GM23338 (cell line): ENCODE results near the gene PARP3. TPM values are rescaled to one million over a fixed set of nuclear protein-coding genes. Genes with fewer than 3 reads are reported as not detected.

Experiments
- ATAC-seq: fragments of 200-7000 bp; cut with Tn5 transposase; 3 replicates; pipeline ENCODE4 v1.9.1; 2020
- DNase-seq: peaks from one replicate; pipeline ENCODE4 v3.0.0-alpha.2; 2015; ENCODE audit warnings: low spot score
- H2AFZ ChIP-seq: fragments of 200-600 bp; sonication (generic); 2 replicates; pipeline ENCODE4 v1.8.0; 2016; ENCODE audit warnings: antibody characterized with exemption, mild to moderate bottlenecking, moderate library complexity
- H3F3A ChIP-seq: fragments of 200-600 bp; sonication (generic); replicated peaks from 2 replicates; pipeline ENCODE4 v1.8.0; 2017; ENCODE audit warnings: antibody characterized with exemption, mixed run types, low read depth
- H3K27ac ChIP-seq: fragments of 200-600 bp; sonication (generic); 2 replicates; pipeline ENCODE4 v1.6.1; 2016; ENCODE audit warnings: low read depth
- H3K27me3 ChIP-seq: fragments of 200-600 bp; sonication (generic); 2 replicates; pipeline ENCODE4 v1.8.0; 2016; ENCODE audit warnings: mild to moderate bottlenecking, mixed run types, moderate library complexity; ENCODE audit not compliant: insufficient read depth
- H3K36me3 ChIP-seq: fragments of 200-600 bp; sonication (generic); 2 replicates; pipeline ENCODE4 v1.8.0; 2016; ENCODE audit warnings: mild to moderate bottlenecking; ENCODE audit not compliant: insufficient read depth
- H3K4me1 ChIP-seq: fragments of 200-600 bp; sonication (generic); 2 replicates; pipeline ENCODE4 v1.8.0; 2016; ENCODE audit warnings: mild to moderate bottlenecking, moderate library complexity; ENCODE audit not compliant: insufficient read depth
- H3K4me2 ChIP-seq: fragments of 200-600 bp; sonication (generic); 2 replicates; pipeline ENCODE4 v1.7.1; 2017; ENCODE audit warnings: mixed run types
- H3K4me3 ChIP-seq: fragments of 200-600 bp; sonication (generic); 2 replicates; pipeline ENCODE4 v1.6.1; 2016; ENCODE audit warnings: mixed run types
- H3K79me2 ChIP-seq: fragments of 200-600 bp; sonication (generic); replicated peaks from 2 replicates; pipeline ENCODE4 v1.8.0; 2017; ENCODE audit warnings: mild to moderate bottlenecking; ENCODE audit not compliant: insufficient read depth
- H3K9me2 ChIP-seq: fragments of 200-600 bp; sonication (generic); 2 replicates; pipeline ENCODE4 v1.8.0; 2017; ENCODE audit not compliant: insufficient read depth
- H4K20me1 ChIP-seq: fragments of 200-600 bp; sonication (generic); replicated peaks from 2 replicates; pipeline ENCODE4 v1.8.0; 2017; ENCODE audit warnings: mild to moderate bottlenecking; ENCODE audit not compliant: insufficient read depth
- H3K27ac Mint-ChIP-seq: 2 replicates; pipeline ENCODE4 v1.8.0; 2020; ENCODE audit warnings: inconsistent platforms, mild to moderate bottlenecking, moderate library complexity, mixed read lengths
- H3K27me3 Mint-ChIP-seq: 3 replicates; pipeline ENCODE4 v1.8.0; 2022; ENCODE audit warnings: low read depth, mild to moderate bottlenecking, moderate library complexity, mixed read lengths, inconsistent platforms; ENCODE audit not compliant: insufficient read depth, poor library complexity
- H3K36me3 Mint-ChIP-seq: 3 replicates; pipeline ENCODE4 v1.8.0; 2021; ENCODE audit warnings: low read depth, mild to moderate bottlenecking, inconsistent platforms, moderate library complexity, mixed read lengths
- H3K4me1 Mint-ChIP-seq: 3 replicates; pipeline ENCODE4 v1.8.0; 2020; ENCODE audit warnings: mild to moderate bottlenecking, inconsistent platforms, mixed read lengths
- H3K4me3 Mint-ChIP-seq: 3 replicates; pipeline ENCODE4 v1.8.0; 2021; ENCODE audit warnings: moderate library complexity, mild to moderate bottlenecking, inconsistent platforms, mixed read lengths
- H3K9me3 Mint-ChIP-seq: 3 replicates; pipeline ENCODE4 v1.8.0; 2020; ENCODE audit warnings: moderate library complexity, mild to moderate bottlenecking, inconsistent platforms, mixed read lengths
- CREB1 ChIP-seq: fragments of 250-450 bp; sonication (Bioruptor Pico); IDR thresholded peaks from 2 replicates; pipeline ENCODE4 v1.5.0; 2020; ENCODE audit warnings: low read depth, mild to moderate bottlenecking, moderate library complexity
- CTCF ChIP-seq, 2 experiments: fragments of 200-600 bp in 1 of 2; sonication (generic) in 1 of 2; conservative IDR thresholded peaks; 2 replicates each; pipeline versions ENCODE4 v1.5.1 to v1.6.1; 2016 to 2017; ENCODE audit warnings: antibody characterized with exemption in 2 of 2, low read depth in 2 of 2, mild to moderate bottlenecking in 2 of 2, moderate library complexity in 1 of 2
- STAT1 ChIP-seq: IDR thresholded peaks from one replicate; pipeline ENCODE4 v1.6.1; 2016; ENCODE audit warnings: antibody characterized with exemption; ENCODE audit not compliant: unreplicated experiment
- ZNF114 ChIP-seq: fragments of 250-450 bp; sonication (Bioruptor Pico); IDR thresholded peaks from 2 replicates; pipeline ENCODE4 v1.5.0; 2020; ENCODE audit warnings: mild to moderate bottlenecking, moderate library complexity
- polyA plus RNA-seq: library from polyadenylated mRNA; unstranded; fragments of >200 nt; fragmentation: Nextera tagmentation; extraction: Ambion mirVana; gene quantifications from 2 replicates; pipeline ENCODE4 v1.2.1, GENCODE V29; 2016
- total RNA-seq: library from RNA; depleted of rRNA; stranded (reverse); fragments of >200 nt; shearing (Covaris generic); gene quantifications from 2 replicates; pipeline ENCODE4 v1.2.3, GENCODE V29; 2014

The PARP3 gene
- total and polyA plus RNA-seq, 2 experiments from 2014 or later = 0.76 to 1.1 TPM

GRCh38 chr3:51955175-51955892, 13.2 kb downstream of the PARP3 start, which contains the start of gene GPR62:
Gene GPR62 (plus strand): TSS chr3:51955381. CDS start chr3:51955653, 272 bp downstream.
- Histone ChIP-seq H4K20me1 (no peaks in the 10 kb centered on the region; the same call in 1 of the 2 replicates), H3K27me3 (peaks cover 60% of the 10 kb centered on the region), H2AFZ (peak within 1 kb of the TSS; percentile 88), H3K27ac (no peak within 1 kb of the TSS), H3K9me2 (no peaks in the 10 kb centered on the region), H3K79me2 (no peaks in the 10 kb centered on the region), H3K4me2 (peak within 1 kb of the TSS; percentile 84), H3K36me3 (no peaks in the 10 kb centered on the region), H3K4me1 (no peaks in the 10 kb centered on the region; the same call in 1 of the 2 replicates), H3F3A (0 out of 2 replicates have a peak, but pooled peaks cover 5% of the 10 kb centered on the region), H3K4me3 (peak within 1 kb of the TSS; percentile 60)
- Mint-ChIP-seq H3K4me3 (peak within 1 kb of the TSS; percentile 59), H3K36me3 (peaks cover 3% of the 10 kb centered on the region; the same call in 1 of the 3 replicates), H3K27ac (no peak within 1 kb of the TSS), H3K9me3 (no peaks in the 10 kb centered on the region), H3K4me1 (peaks cover 2% of the 10 kb centered on the region; the same call in 2 of the 3 replicates), H3K27me3 (peaks cover 48% of the 10 kb centered on the region)
- no peak for DNase-seq
- no peak; the same call in 2 of the 3 replicates for ATAC-seq
- TF ChIP-seq CREB1 (peak; percentile 58; the same call in 1 of the 2 replicates), ZNF114 (CRISPR knock-in tag) (no peak)

GRCh38 chr3:51955893-51956770, 14.0 kb downstream of the PARP3 start:
- Histone ChIP-seq H3K4me1 (no peaks in the 10 kb centered on the region; the same call in 1 of the 2 replicates), H3K36me3 (no peaks in the 10 kb centered on the region), H2AFZ (peak overlapping the region; percentile 85), H3K9me2 (no peaks in the 10 kb centered on the region), H3K27me3 (peaks cover 52% of the 10 kb centered on the region), H3K79me2 (no peaks in the 10 kb centered on the region), H3K27ac (no peak overlapping the region), H4K20me1 (no peaks in the 10 kb centered on the region; the same call in 1 of the 2 replicates), H3K4me3 (peak overlapping the region; percentile 60), H3K4me2 (peak overlapping the region; percentile 84), H3F3A (0 out of 2 replicates have a peak, but pooled peaks cover 5% of the 10 kb centered on the region)
- ATAC-seq = peak; percentile 86
- Mint-ChIP-seq H3K4me1 (peaks cover 4% of the 10 kb centered on the region; the same call in 2 of the 3 replicates), H3K9me3 (no peaks in the 10 kb centered on the region), H3K36me3 (peaks cover 3% of the 10 kb centered on the region; the same call in 1 of the 3 replicates), H3K4me3 (peak overlapping the region; percentile 59), H3K27me3 (peaks cover 50% of the 10 kb centered on the region), H3K27ac (no peak overlapping the region)
- DNase-seq = peak; percentile 91
- TF ChIP-seq STAT1 (no peak), CTCF (conservative IDR thresholded peaks at IDR 0.05; ENCODE audit: low read depth in 2 of 2) (peak; percentile 61 to 68)
